SH-SY5Y (cell line): ENCODE results near the gene PKD1L1.

Experiments used
- GATA2 ChIP-seq: IDR thresholded peaks from 2 replicates; pipeline ENCODE4 v1.6.1; 2011; ENCODE audit warnings: mild to moderate bottlenecking, low read depth, low read length
- GATA3 ChIP-seq: IDR thresholded peaks from 2 replicates; pipeline ENCODE4 v1.6.1; 2011; ENCODE audit warnings: low read depth, mild to moderate bottlenecking, low read length, moderate library complexity

The PKD1L1 gene

DNA sequence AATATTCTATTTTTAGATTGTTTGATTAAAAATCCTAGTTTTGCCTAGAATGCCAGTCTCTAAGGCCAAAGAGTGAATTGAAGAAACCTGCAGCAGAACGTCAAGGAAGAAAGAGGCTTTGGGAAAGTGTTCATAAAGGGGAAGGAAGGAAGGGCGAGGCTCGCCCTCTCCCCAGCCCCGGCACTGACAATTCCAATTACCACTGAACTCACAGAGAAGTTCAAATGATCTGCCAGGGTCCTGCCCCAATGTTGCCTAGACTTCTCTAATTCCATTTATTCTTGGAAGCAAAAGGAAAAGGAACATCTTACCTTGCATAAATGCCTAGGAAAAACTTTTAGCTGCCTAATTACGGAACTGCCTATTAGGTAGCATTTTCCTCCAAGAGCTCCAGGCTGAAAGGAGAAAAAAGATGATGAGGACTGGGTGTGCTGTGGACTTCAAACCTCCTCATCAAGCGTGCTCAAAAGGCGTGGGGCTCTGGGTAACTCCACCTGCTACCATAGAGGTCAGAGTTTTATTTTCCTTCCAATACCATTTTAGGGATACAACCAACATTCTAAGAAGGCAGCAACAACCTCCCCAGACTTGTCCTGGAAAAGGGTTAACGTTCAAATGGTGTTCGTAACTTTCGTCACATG, 134.5 kb downstream of the PKD1L1 start:
- TF ChIP-seq GATA3 (no peak), GATA2 (no peak)

DNA sequence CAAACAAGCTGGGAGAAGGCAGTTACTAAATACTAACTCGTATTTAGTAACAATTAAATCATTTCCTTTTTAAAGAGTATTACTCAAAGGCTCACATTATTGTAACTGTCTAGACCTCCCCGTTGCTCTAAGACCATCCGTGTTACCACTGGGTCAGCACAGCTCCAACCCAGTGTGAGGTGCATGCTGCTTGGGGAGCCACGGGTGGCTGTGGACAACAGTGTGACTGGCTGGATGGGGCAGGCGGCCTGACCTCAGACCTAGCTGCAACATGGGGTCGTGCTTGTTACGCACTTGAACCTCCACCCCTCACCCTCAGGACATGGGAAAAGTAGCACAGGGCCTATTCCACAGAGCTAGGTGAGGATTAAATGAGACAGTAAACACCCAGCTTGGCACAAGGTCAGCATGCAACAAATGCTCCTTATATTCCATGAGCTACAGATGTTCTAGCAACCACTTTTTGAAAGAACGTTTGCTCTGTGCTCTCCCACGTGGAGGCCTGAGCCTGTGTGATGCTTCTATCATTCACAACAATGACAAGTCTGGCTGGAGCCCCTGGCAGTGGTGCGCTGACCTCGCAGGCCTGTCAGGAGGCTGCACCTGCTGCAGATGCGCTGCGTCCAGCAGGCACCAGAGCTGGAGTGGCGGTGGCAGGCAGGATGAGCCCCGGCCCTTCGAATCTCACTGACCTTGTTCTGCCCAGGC, 135.7 kb downstream of the PKD1L1 start:
- TF ChIP-seq GATA3 (no peak), GATA2 (no peak)

DNA sequence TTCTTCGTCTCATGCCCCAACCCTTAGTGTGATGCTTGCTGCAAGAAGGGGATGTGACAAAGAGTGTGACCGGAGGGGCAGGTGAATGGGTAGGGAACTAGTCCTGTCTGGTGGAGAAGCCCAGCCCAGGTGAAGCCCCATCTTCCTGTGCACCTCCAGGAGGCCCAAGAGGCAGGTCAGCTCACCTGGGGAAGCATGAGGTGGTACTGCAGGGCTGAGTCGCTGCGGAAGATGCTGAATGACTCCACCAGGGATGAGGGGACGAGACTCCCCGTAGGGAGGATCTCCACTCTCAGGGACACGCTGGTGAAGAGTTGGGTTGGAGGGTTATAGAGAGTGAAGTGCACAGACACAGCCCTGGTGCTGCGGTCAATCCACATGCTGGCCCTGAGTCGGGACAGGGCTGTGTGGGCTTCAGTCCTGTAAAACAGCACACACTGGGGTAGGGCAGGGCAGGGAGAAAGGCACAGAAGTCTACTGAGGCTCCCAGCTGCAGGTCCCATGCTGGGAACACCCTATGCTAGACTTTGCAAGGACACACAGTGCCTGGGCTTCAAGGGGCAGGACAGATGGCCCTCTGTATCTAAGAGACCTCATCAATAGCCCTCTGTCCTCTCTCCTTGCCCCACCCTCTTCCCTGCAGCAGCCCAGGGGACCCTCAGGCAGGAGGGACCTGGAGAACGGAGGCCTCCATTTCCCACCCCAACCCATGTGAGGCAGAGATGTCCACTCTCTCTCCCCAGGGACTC, 136.5 kb downstream of the PKD1L1 start:
- no peak for TF ChIP-seq GATA3
- TF ChIP-seq GATA2: no peak

DNA sequence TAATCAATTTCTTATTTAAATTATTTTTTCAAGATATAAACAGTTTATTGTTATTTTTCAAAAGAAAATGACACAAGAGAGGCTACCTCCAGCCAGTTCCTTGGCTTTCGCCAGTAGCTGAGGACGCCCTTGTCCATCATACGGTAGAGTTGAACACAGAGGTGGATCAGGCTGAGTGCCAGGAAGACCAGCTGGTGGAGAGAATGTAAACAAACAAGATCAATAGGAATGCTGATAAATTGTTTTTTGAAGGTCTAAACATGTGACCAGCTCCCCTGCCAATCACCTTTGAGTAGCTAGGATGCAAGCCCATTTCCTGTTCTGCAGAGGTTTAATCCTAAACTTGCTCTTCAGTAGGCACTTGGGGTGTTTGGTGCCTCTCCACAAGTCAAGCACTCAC, 138.9 kb downstream of the PKD1L1 start:
- TF ChIP-seq GATA2 (no peak), GATA3 (no peak)

DNA sequence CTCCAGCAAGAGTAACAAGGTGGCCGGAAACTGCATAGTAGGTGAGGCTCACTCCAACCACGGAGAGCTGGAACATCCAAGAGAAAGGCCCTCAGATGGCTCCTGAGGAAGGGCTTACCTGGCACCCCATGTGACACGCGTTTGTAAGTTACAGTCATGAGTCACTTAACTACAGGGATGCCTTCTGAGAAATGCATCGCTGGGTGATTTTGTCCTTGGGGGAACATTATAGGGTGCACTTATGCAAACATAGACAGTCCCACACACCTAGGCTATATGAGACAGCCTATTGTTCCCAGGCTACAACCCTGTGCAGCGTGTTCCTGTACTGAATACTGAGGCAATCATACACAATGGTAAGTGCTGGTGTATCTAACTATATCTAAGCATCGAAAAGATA, 139.9 kb downstream of the PKD1L1 start:
- TF ChIP-seq GATA3 (no peak), GATA2 (no peak)

DNA sequence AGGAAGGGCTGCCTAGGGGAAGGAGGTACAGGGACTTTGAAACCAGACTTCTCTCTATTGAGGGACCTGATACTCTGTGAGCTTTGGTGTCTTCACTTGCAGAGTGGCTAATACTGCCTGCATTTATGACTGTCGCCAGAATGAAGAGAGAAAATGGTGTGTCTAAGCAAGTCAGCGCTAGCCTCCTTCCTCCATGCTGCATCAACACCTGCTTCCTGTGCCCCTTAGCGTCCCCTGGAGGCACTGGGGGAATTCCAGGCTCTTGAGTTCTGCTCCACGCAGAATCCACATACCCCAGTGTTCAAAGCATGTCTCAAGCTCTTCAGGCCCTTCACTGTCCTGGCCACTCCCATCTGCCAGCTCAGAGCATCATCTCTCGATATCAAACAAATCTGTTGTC, 140.5 kb downstream of the PKD1L1 start:
- TF ChIP-seq GATA2 (no peak), GATA3 (no peak)

DNA sequence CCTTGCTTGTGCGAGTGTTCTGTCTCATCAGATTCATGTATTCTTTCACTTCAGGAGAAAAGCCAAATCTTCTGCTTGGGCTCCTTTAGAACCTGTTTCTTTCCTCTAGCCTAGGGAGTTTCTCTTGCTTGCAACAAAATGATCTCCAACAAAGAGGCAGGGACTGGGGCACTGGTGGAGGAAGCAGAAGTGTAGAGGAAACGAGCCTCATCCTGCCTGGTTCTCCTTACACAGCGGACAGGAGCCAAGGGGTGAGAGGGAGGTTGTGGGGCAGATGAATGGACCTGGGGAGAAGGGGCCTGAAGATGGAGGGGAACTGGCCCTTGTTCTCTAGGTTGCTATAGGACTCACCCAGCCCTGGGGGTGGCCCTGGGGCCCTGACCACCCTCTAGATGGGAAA, 141.1 kb downstream of the PKD1L1 start:
- TF ChIP-seq GATA3 (no peak), GATA2 (no peak)

DNA sequence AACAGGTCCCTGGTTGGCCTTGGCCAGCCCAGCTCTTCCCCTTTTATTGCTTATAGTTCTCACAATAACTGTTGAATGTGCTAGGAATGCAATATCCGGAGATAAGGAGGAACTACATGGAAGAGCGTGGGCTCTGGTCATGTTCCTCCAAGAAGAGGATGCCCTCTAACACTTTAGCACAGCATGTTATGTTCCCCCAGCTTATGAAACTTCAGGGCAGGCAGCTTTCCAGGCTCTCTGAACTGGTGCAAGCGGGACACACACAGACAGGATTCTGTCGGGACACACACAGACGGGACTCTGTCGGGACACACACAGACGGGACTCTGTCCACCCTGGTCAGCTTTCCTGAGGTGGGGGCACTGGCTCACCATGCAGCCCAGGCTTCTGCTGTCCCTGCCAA, 141.6 kb downstream of the PKD1L1 start:
- no peak for TF ChIP-seq GATA3
- no peak for TF ChIP-seq GATA2

DNA sequence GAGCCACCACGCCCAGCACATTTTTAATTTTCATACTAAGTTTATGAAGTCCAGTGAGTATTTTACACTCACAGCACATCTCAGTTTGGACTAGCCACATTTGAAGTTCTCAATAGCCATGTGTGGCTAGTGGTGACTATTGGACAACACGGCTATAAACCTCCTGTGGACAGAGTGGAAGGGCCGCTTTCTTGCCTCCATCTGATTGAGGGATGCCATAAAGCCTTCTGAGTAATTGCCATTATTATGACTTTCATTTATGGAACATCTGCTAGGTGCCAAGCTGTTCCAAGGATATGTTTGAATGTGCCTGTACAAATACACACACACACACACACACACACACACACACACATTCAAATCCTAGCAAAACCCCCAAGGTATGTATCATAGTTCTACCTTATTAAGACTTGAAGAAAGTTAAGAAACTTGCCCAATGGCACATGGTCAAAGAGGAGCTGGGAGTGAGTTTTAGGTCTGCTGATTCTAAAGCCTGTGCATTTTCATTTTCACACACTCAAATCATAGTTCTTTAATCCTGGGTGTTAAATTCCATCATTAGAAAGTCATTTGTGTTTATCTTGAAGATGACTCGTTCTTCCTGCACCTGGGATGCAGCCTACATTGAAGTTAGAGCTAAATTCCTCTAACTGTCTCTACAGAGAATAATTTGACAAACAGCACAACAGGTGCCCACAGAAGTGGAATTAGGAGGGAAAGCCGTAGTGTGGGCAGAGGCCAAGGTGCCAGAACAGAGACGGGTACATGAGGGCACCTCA, 143.3 kb downstream of the PKD1L1 start:
- TF ChIP-seq GATA3: no peak
- TF ChIP-seq GATA2: no peak

DNA sequence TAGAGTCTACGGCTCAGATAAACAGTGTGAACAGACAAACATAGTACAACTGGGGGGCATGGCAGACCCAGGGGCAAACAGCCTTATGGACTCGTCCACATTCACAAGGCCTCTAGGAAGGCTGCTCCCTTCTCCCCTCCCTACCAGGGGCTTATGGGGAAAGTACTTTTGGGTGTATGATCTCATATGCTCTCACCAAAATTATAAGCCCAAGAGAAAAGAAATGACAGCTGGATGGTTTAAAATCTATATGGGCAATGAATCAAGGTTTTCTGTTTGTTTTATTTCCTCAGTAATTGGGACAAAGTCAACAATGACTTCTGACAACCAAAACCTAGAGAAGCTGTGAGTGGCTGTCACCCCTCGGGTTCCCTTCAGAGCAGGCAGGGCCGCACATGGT, 144.4 kb downstream of the PKD1L1 start:
- TF ChIP-seq GATA3: no peak

DNA sequence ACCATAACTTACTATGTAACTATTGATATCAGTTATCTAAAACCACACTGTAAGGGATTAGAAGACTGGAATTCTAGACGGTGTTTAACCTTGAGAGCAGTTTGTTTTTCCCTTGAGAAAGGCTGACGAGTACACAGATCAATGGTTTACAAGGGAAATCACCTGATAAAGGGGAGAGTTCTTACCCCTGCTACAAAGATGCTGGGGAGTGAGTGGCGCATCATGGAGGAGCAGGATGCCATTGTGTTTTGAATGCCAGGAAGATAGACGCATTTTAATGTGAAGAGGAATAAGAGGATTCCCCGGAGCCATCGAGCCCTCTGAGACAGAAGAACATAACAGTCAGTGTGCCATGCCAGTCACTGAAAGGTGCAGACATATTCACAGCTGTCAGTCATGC, 145.2 kb downstream of the PKD1L1 start:
- no peak for TF ChIP-seq GATA2
- no peak for TF ChIP-seq GATA3

DNA sequence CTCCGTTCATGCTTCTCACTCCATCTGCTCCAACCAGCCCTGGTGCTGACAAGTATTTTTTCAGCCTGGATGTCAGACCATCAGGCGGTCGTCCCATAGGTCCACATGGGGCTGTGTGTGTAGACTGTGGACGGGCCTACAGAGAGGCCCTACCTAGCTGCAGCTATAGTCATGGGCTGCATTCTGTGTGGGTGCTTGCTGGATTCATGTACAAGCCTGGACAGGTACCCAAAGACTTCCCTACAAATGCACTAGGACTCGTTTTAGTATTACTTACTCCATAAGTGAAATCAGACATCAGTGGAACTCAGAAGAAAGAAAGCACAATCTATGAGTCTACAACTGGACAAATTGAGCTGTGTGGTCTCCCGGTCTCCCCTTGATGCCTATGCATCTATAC, 146.8 kb downstream of the PKD1L1 start:
- TF ChIP-seq GATA2: no peak
- TF ChIP-seq GATA3: no peak

DNA sequence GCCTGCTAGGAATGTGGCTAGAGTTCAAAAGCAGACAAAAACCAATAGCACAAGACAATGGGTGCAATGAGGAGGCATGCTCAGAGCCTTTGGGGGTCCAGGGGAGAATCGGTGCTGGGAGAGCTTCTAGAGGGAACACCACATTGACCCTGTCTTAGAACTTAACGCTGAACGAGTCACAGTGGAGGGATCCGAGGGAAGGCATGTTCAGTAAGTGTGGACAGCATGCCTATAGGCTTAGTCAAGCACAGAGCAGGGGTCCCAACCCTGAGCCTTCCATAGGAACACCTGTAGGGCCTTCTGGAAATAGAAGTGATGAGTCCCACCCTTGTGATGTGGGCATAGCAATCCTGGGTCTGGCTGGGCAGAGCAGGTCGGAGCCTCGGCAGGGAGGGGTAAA, 148.7 kb downstream of the PKD1L1 start:
- TF ChIP-seq GATA2 (no peak), GATA3 (no peak)

DNA sequence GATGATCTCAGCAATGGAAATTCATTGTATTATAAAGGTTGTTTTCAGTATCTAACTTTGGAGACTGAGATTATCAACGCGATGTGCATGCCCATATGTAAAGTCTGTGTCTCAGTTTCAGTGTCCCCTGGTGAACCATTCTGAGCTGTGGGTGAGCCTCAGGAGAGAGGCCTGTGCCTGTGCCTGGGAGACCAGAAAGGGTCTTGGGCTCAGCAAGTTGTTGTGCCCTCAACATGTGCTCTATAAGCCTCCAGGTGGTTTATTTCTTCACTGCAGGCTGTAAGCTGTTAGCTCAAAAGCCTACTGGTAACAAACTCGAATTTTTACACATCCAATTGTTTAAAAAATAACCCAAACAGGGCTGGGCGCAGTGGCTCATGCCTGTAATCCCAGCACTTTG, 151.9 kb downstream of the PKD1L1 start:
- TF ChIP-seq GATA2 (no peak), GATA3 (no peak)

DNA sequence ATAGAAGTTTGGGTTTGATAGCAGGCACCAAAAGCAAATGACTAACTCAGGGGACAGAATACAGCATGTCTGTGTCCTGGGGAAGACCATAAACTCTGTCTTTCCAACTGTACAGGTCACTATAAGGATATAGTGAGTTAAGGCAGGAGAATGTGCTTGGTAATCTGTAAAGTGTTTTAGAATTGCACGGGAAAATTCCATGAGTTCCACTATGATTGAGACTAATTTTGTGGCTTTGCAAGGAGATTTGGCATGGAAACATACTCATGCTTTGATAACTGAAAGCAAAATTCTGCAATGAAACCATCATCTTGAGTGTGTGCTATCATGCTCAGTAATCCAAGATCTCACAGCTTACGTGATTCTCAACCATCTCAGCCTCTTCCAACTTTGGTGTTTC, 152.6 kb downstream of the PKD1L1 start:
- TF ChIP-seq GATA3 (no peak), GATA2 (no peak)
